AG09309 (cell line): ENCODE results near the gene ARHGEF38.

Experiments
- DNase-seq: peaks from one replicate; pipeline ENCODE4 v3.0.0-alpha.2; 2010; ENCODE audit warnings: low read depth
- H3K4me3 ChIP-seq: 2 replicates; pipeline ENCODE4 v1.5.1; 2011; ENCODE audit warnings: mild to moderate bottlenecking, low read depth, low read length, moderate library complexity; ENCODE audit not compliant: control insufficient read depth
- TF ChIP-seq, protein P1 (sequence below): IDR thresholded peaks from 2 replicates; pipeline ENCODE4 v1.5.1; 2011; ENCODE audit warnings: mild to moderate bottlenecking, low read depth, low read length, inconsistent platforms; ENCODE audit not compliant: insufficient read depth, control insufficient read depth; ENCODE audit errors: missing control alignments

ARHGEF38 gene

DNA sequence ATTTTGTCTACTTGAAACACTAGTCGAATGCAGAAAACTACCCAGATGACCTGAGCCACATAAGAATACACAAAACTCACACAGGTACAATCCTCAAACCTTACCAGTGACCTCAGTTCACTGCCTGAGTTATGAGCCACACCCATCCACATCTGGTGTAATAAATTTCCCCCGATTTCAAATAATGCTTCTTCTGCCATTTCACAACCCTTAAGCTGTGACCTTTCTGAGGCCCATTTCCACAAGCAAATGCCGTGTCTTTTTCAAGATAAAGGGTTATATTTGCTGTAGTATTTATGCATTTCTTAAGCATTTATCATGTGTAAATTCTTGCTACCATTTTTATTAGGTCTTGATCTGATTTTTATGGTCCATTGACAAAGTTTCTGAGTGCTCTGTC, 1.8 kb upstream of the ARHGEF38 start:
- H3K4me3 ChIP-seq, result no peak overlapping the region
- TF ChIP-seq, protein P1, sequence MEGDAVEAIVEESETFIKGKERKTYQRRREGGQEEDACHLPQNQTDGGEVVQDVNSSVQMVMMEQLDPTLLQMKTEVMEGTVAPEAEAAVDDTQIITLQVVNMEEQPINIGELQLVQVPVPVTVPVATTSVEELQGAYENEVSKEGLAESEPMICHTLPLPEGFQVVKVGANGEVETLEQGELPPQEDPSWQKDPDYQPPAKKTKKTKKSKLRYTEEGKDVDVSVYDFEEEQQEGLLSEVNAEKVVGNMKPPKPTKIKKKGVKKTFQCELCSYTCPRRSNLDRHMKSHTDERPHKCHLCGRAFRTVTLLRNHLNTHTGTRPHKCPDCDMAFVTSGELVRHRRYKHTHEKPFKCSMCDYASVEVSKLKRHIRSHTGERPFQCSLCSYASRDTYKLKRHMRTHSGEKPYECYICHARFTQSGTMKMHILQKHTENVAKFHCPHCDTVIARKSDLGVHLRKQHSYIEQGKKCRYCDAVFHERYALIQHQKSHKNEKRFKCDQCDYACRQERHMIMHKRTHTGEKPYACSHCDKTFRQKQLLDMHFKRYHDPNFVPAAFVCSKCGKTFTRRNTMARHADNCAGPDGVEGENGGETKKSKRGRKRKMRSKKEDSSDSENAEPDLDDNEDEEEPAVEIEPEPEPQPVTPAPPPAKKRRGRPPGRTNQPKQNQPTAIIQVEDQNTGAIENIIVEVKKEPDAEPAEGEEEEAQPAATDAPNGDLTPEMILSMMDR, result no peak
- no peak for DNase-seq

DNA sequence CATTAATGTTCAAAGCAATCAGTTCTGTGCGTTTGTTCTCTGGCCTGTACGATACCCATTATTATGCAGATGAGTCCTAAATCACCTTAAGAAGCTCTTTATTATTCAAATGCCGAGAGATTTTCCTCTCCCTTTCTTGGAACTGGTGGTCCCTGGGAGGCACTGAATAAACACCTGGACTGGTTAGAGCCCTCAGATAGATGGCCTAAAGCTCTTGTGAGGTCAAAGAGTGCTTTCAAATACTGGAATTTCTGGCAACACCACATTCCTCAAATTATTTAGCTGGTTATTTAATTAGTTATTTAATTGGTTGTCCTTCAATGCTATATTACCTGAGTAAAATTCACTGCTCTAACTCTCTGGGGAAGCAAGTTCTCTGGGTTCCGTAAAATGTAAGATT, 3.0 kb downstream of the ARHGEF38 start:
- DNase-seq, result no peak
- TF ChIP-seq, protein P1, result no peak
- H3K4me3 ChIP-seq, result no peak overlapping the region

DNA sequence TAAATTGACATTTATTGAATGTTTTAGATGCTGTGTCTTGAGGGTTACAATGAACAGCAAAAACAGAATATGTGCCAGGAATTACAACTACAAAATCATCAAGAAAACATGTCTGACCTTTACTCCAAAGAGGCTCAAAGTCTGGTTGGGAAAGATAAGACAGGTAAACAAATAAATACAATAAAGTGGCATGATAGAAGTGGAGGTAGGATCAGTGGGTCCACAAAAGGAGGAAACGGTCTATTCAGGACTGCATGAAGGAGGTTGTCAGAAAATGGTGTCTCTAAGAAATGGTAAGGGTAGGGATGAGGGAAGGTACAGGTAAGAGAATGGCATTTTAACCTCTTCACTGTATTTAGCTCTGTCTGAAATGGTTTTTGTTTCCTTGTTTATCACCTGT, 3.8 kb downstream of the ARHGEF38 start:
- no peak for DNase-seq
- no peak overlapping the region for H3K4me3 ChIP-seq
- TF ChIP-seq, protein P1, result no peak

DNA sequence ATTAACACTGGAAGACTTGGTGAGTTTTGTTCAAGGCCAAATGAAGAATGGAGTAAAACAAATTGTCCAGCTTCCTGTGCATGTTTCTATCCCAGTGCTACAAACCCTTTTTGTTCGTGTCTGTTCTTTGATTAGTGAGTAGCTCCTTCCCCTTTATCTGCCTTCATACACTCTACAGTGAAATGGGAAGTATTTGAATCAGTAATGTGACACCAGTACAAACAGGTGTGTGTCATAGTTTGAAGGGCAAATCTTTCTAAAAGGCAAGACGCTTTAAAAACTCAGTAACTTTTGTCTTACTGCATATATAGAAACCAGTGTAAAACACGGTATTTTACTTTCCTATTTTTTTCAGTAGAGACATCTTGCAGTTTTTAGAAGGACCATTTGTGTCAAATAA, 5.9 kb downstream of the ARHGEF38 start:
- no peak for DNase-seq
- TF ChIP-seq, protein P1, result no peak
- H3K4me3 ChIP-seq, result no peak overlapping the region

DNA sequence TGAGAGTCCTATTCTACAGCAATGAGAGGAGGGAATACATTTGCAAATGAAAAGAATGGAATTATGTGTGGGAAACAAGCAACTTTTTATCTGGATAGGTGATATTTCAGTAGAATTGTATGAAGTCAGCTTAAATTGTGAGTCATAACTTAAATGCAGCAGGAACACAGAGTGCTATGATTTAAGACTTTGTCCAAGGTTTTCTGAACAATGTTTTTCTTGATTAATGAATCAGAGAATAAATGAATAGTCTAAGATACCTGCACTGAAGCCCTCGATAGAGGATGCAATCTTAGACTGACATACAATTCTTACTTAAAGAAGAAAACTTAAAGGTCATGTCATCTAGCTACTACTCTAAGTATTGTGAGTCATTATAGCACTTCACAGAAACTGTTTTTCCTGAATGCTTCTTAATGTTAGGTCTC, 8.0 kb downstream of the ARHGEF38 start:
- DNase-seq, result no peak
- no peak overlapping the region for H3K4me3 ChIP-seq
- TF ChIP-seq, protein P1, result no peak

DNA sequence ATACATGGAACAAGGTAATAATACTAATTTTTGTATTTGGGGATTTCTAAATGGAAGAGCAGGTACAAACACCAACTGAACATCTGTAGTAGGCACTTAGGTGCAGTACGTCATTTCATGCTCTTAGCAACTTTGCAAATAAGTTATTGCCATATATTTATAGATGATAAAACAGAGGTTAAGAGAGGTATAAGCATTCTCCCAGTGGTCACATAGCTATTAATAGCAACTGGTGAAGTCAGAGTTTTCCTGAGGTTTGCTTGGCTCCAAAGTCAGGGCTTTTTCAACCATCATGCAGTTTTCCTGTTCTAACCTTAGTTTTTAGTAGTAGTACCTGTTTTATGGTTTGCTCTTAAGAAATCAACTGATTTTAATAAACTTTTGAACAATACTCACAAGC, 10.9 kb downstream of the ARHGEF38 start:
- no peak for DNase-seq
- no peak overlapping the region for H3K4me3 ChIP-seq
- TF ChIP-seq, protein P1, result no peak

DNA sequence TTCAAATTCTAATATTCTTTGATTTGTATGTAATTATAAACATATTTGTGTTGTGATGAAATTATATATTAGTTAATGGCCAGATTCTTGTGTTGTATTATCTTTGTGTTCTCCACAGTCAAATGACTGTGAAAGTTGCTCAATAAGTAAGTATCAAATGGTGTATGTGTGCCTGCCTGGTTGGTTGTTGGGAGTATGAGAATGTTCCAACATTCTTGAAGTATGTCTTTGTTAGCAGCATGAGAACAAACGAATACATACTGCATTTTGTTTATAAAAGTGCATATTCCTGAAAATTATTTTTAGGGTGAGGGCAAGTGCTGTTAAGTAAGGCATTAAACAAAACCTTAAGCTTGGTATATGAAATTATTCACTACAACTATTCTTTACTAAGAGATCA, 16.2 kb downstream of the ARHGEF38 start:
- TF ChIP-seq, protein P1, result no peak

More for the DNA sequence above, 16.2 kb downstream of the ARHGEF38 start:
- DNase-seq, result no peak
- no peak overlapping the region for H3K4me3 ChIP-seq
